ENCODE results near the gene MORN1.
A peak's percentile ranks its signal among the peaks of the same experiment; 100 is the strongest.
"Not testable (repeated sequence)": the region's sequence is repeated elsewhere in the genome, so short reads cannot be mapped to it uniquely, and the experiment has no call there.

MORN1 gene

DNA sequence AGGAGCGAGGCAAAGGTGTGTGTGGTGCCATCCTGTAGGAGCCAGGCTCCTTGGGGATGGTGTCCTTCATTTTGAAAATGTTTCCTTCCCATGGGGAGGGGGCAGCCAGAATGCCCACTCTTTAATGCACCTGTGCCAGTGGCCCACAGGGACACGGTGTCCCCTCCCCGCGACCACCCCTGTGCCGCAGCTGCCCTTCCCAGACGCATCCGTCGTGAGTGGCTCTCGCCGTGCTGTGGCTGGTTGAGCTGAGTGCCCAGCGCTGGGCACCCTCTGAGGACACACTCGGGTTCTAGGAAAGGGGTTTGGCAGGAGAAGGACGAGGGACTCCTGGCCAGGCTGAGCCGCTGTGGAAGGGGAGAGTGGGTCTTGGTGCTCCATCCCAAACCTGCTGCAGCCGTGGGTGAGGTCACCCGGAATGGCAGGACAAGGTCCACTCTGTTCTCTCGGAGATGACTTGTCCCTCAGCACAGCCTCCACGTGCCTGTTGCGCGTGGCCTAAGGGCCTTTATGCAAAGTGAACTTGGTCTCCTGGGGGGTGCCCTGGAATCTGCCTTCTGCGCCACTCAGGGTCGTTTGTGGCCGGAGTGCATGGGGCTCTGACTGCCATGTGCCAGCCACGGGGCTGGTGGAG is 88.9 kb downstream of the MORN1 start:
- peaks cover 32% of the 10 kb centered on the region for H3K4me1 ChIP-seq (ENCODE audit: control insufficient read depth, insufficient read depth, low read length)
- H3K9me3 ChIP-seq (ENCODE audit: control insufficient read depth, low read length): no peaks in the 10 kb centered on the region
- no peak overlapping the region for H3K4me3 ChIP-seq (ENCODE audit: low read length)
- H3K36me3 ChIP-seq (ENCODE audit: control insufficient read depth, insufficient read depth, low read length): peaks cover 9% of the 10 kb centered on the region
- no peaks in the 10 kb centered on the region for H3K27me3 ChIP-seq (ENCODE audit: control insufficient read depth, insufficient read depth, low read length)
- no peak overlapping the region for H3K9ac ChIP-seq (ENCODE audit: low read length)

- Histone ChIP-seq H3K4me3 (ENCODE audit: low read length) (no peak overlapping the region), H3K9me3 (ENCODE audit: control insufficient read depth, low read length) (no peaks in the 10 kb centered on the region), H3K4me1 (ENCODE audit: control insufficient read depth, insufficient read depth, low read length) (peaks cover 32% of the 10 kb centered on the region), H3K36me3 (ENCODE audit: control insufficient read depth, insufficient read depth, low read length) (peaks cover 9% of the 10 kb centered on the region), H3K27me3 (ENCODE audit: control insufficient read depth, insufficient read depth, low read length) (no peaks in the 10 kb centered on the region), H3K9ac (ENCODE audit: low read length) (peak overlapping the region; percentile 22)
These were observed 89.6 kb downstream of the MORN1 start for GRCh38 chr1:2301607-2302291.

DNA sequence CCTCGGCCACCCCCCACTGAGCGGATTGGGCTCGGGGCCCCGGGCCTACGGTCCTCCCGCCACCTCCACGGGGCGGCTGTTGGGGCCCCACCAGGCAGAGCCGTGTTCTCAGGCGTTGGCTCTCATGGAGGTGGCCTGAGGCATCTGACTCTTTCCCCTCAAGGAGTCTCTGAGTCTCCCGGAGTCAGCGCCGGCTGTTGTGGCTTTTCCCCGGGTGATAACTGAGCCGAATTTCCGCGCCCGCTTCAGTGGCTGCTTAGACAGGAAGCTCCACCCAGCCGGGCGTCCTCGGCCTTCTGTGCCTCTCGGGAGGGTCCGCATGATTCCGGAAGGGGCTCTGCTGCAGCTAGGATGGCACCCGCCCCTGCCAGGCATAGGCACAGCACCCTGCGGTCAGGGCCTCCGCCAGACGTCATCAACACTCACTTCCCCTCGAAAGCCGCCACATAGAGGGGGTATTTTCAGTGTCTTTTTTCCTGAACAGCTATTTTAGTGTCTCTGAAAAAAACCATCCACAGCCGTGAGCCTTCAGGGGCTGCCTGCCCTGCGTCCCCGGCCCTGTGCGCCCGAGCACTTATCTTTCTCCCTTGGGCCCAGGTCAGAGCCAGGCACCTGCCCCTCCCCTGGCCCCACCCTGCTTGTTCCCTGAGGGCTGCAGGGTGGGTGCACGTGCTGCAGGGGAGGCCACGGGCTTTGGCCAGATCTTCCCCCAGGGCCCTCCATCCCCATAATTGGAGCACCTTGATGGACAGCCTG is 90.3 kb downstream of the MORN1 start:
- Histone ChIP-seq H3K4me1 (ENCODE audit: control insufficient read depth, insufficient read depth, low read length) (peaks cover 32% of the 10 kb centered on the region), H3K9me3 (ENCODE audit: control insufficient read depth, low read length) (no peaks in the 10 kb centered on the region), H3K9ac (ENCODE audit: low read length) (peak overlapping the region; percentile 22), H3K27me3 (ENCODE audit: control insufficient read depth, insufficient read depth, low read length) (no peaks in the 10 kb centered on the region), H3K4me3 (ENCODE audit: low read length) (no peak overlapping the region), H3K36me3 (ENCODE audit: control insufficient read depth, insufficient read depth, low read length) (peaks cover 9% of the 10 kb centered on the region)

GRCh38 chr1:2300004-2300771 is 91.2 kb downstream of the MORN1 start:
- peak overlapping the region; percentile 15 for H3K9ac ChIP-seq (ENCODE audit: low read length)
- no peaks in the 10 kb centered on the region for H3K27me3 ChIP-seq (ENCODE audit: control insufficient read depth, insufficient read depth, low read length)
- H3K9me3 ChIP-seq (ENCODE audit: control insufficient read depth, low read length): no peaks in the 10 kb centered on the region
- H3K36me3 ChIP-seq (ENCODE audit: control insufficient read depth, insufficient read depth, low read length): peaks cover 9% of the 10 kb centered on the region
- H3K4me1 ChIP-seq (ENCODE audit: control insufficient read depth, insufficient read depth, low read length): peaks cover 32% of the 10 kb centered on the region
- H3K4me3 ChIP-seq (ENCODE audit: low read length): no peak overlapping the region

DNA sequence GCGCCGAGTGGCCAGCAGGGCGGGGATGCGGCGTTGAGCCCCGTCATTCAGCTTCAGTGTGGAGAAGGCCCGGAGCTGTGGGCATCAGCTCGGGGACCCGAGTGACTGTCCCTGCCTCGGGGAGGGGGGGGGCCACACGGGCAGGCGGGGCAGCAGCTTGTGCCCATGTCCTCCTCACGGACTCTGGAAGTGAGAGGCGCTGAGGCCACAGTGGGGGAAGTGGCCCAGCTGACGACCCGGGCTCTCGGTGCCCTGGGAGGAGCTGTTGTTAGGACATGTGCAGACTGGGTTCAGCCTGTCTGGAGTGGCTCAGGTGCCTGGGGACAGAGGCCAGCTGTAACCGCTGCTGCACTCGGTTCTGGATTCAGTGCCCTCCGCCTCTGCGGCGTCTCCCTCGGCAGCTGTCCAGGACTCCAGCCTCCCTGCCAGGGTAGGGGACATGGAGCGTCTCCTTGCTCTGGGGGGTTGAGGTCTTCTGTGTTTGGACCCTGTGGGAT is 92.2 kb downstream of the MORN1 start:
- peaks cover 32% of the 10 kb centered on the region for H3K4me1 ChIP-seq (ENCODE audit: control insufficient read depth, insufficient read depth, low read length)
- no peak overlapping the region for H3K9ac ChIP-seq (ENCODE audit: low read length)
- no peaks in the 10 kb centered on the region for H3K9me3 ChIP-seq (ENCODE audit: control insufficient read depth, low read length)
- H3K27me3 ChIP-seq (ENCODE audit: control insufficient read depth, insufficient read depth, low read length): no peaks in the 10 kb centered on the region
- H3K36me3 ChIP-seq (ENCODE audit: control insufficient read depth, insufficient read depth, low read length): no peaks in the 10 kb centered on the region
- no peak overlapping the region for H3K4me3 ChIP-seq (ENCODE audit: low read length)

- Histone ChIP-seq H3K27me3 (ENCODE audit: control insufficient read depth, insufficient read depth, low read length) (no peaks in the 10 kb centered on the region), H3K9ac (ENCODE audit: low read length) (no peak overlapping the region), H3K4me3 (ENCODE audit: low read length) (no peak overlapping the region), H3K4me1 (ENCODE audit: control insufficient read depth, insufficient read depth, low read length) (peaks cover 32% of the 10 kb centered on the region), H3K36me3 (ENCODE audit: control insufficient read depth, insufficient read depth, low read length) (no peaks in the 10 kb centered on the region), H3K9me3 (ENCODE audit: control insufficient read depth, low read length) (no peaks in the 10 kb centered on the region)
These were observed 92.7 kb downstream of the MORN1 start for GRCh38 chr1:2298685-2299084.

- Histone ChIP-seq H3K9ac (ENCODE audit: low read length) (no peak overlapping the region), H3K4me1 (ENCODE audit: control insufficient read depth, insufficient read depth, low read length) (peaks cover 28% of the 10 kb centered on the region), H3K9me3 (ENCODE audit: control insufficient read depth, low read length) (no peaks in the 10 kb centered on the region), H3K36me3 (ENCODE audit: control insufficient read depth, insufficient read depth, low read length) (no peaks in the 10 kb centered on the region), H3K4me3 (ENCODE audit: low read length) (no peak overlapping the region), H3K27me3 (ENCODE audit: control insufficient read depth, insufficient read depth, low read length) (no peaks in the 10 kb centered on the region)
These were observed 93.9 kb downstream of the MORN1 start for GRCh38 chr1:2297246-2298011.

- H3K36me3 ChIP-seq (ENCODE audit: control insufficient read depth, insufficient read depth, low read length): no peaks in the 10 kb centered on the region
- H3K27me3 ChIP-seq (ENCODE audit: control insufficient read depth, insufficient read depth, low read length): no peaks in the 10 kb centered on the region
- H3K4me1 ChIP-seq (ENCODE audit: control insufficient read depth, insufficient read depth, low read length): peaks cover 28% of the 10 kb centered on the region
- H3K9ac ChIP-seq (ENCODE audit: low read length): no peak overlapping the region
- no peaks in the 10 kb centered on the region for H3K9me3 ChIP-seq (ENCODE audit: control insufficient read depth, low read length)
- H3K4me3 ChIP-seq (ENCODE audit: low read length): no peak overlapping the region
These were observed 94.7 kb downstream of the MORN1 start for GRCh38 chr1:2296614-2297013.

DNA sequence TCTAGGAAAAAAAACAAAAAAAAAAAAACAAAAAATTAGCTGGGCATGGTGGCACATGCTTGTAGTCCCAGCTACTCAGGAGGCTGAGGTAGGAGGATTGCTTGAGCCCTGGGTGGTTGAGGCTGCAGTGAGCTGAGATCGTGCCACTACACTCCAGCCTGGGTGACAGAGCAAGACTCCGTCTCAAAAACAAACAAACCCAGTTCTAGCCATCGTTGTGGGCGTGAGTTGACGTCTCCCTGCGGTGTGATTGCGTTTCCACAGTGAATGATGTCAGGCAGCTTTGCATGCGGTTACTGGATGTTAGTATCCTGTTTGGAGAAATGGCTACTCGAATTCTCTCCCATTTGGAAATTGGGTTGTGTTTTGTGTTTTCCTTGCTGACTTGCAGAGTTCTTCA is 95.1 kb downstream of the MORN1 start:
- peaks cover 24% of the 10 kb centered on the region for H3K4me1 ChIP-seq (ENCODE audit: control insufficient read depth, insufficient read depth, low read length)
- H3K9me3 ChIP-seq (ENCODE audit: control insufficient read depth, low read length); H3K27me3 ChIP-seq (ENCODE audit: control insufficient read depth, insufficient read depth, low read length); H3K4me3 ChIP-seq (ENCODE audit: low read length); H3K9ac ChIP-seq (ENCODE audit: low read length); H3K36me3 ChIP-seq (ENCODE audit: control insufficient read depth, insufficient read depth, low read length): not testable (repeated sequence)

DNA sequence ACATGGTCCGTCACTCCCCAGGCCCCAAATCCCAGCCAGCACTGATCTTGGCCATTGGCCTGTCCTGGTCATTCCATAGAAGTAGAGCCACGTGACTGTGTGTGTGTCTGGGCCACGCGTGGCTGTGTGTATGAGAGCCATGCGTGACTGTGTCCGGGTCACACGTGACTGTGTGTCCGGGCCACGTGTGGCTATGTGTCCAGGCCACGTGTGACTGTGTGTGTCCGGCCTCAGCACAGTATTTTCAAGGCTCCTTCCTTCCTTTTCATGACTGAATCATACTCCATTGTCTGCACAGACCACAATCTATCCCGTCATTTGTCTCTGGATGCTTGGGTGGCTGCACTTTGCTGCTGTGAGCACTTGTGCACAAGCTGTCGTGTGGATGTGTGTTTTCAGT is 95.8 kb downstream of the MORN1 start:
- Histone ChIP-seq H3K9me3 (ENCODE audit: control insufficient read depth, low read length) (no peaks in the 10 kb centered on the region), H3K36me3 (ENCODE audit: control insufficient read depth, insufficient read depth, low read length) (no peaks in the 10 kb centered on the region), H3K27me3 (ENCODE audit: control insufficient read depth, insufficient read depth, low read length) (no peaks in the 10 kb centered on the region), H3K9ac (ENCODE audit: low read length) (no peak overlapping the region), H3K4me1 (ENCODE audit: control insufficient read depth, insufficient read depth, low read length) (peaks cover 23% of the 10 kb centered on the region), H3K4me3 (ENCODE audit: low read length) (no peak overlapping the region)

DNA sequence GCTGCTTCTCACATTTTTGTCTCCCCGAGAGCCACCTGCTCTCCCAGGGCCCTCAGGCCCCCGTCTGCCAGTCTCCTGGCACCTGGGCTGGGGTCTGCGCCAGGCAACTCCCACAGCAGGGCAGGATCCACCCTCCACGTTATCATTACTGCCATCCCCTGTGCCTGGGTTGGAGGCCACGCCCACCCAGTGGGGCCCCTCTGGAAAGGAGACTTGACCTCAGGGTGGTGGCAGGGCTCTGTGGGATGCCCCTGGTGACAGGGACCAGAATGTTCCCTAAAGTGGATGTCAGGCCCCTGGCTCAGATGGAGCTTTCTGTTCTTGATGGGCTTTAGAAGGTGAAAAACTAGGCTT is 96.7 kb downstream of the MORN1 start:
- Histone ChIP-seq H3K4me3 (ENCODE audit: low read length) (no peak overlapping the region), H3K36me3 (ENCODE audit: control insufficient read depth, insufficient read depth, low read length) (no peaks in the 10 kb centered on the region), H3K9ac (ENCODE audit: low read length) (no peak overlapping the region), H3K4me1 (ENCODE audit: control insufficient read depth, insufficient read depth, low read length) (peaks cover 23% of the 10 kb centered on the region), H3K9me3 (ENCODE audit: control insufficient read depth, low read length) (no peaks in the 10 kb centered on the region), H3K27me3 (ENCODE audit: control insufficient read depth, insufficient read depth, low read length) (no peaks in the 10 kb centered on the region)
